PFSK-1 (cell line): ENCODE data around the gene TRAPPC3.

Experiments used
- FOXP2 ChIP-seq: optimal IDR thresholded peaks from 2 replicates; pipeline ENCODE3; 2011; ENCODE audit warnings: borderline replicate concordance, control low read depth, inconsistent platforms; ENCODE audit not compliant: insufficient read depth; ENCODE audit errors: extremely low read length, extremely low read depth
- POLR2AphosphoS5 ChIP-seq: IDR thresholded peaks from 2 replicates; pipeline ENCODE4 v1.6.1; 2012; ENCODE audit warnings: low read depth, mild to moderate bottlenecking, control low read depth, low read length, moderate library complexity
- SIN3A ChIP-seq: IDR thresholded peaks from 2 replicates; pipeline ENCODE4 v1.6.1; 2012; ENCODE audit warnings: mild to moderate bottlenecking, low read length, moderate library complexity, borderline replicate concordance; ENCODE audit not compliant: insufficient read depth
- TAF1 ChIP-seq: IDR thresholded peaks from 2 replicates; pipeline ENCODE4 v1.6.1; 2012; ENCODE audit warnings: low read length, control low read depth, borderline replicate concordance; ENCODE audit not compliant: insufficient read depth
- TF ChIP-seq, protein P1 (sequence below), 2 experiments: IDR thresholded peaks; 2 replicates each; pipeline versions ENCODE4 v1.6.1 to v1.8.0; 2011 to 2012; ENCODE audit warnings: low read depth in 2 of 2, low read length in 2 of 2, control low read depth in 1 of 2, inconsistent platforms in 1 of 2, mild to moderate bottlenecking in 1 of 2, moderate library complexity in 1 of 2; ENCODE audit not compliant: insufficient read depth in 1 of 2

The TRAPPC3 gene

DNA sequence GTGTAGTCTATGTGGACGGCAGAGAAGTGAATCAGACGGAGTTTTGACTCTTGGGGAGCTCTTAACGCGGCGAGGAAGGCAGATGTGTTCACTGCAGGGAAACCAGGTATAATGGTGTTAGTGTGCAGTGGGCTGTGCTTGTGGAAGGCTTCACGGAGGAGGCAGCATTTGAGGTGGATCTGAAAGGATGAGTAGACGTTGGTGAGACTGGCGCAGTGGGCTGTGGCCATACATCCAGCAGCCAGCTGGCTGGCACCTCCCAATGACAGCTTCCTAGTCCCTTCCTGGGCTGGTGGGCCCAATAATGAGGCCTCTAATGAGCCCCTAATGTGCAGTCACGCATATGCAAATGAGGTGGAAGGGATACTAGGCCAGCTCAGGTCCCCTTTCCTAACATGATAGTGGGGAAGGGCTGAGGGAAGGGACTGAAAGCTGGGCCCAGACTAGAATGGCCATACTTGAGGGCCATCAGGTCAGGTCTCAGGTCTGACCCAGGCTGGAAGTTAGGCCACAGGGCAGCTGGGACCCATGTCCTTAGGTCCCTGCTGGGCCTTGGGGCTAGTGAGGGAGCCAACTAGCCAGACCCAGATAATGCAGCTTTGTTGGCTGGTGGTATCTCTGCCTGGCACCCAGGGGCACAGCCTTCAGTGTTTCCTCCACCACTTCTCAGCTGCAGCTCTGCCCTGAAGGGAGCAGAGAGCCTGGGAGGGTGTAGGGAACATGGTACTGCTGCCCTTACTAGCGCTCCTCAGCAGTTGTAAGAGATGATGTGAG is 10.5 kb upstream of the TRAPPC3 start:
- TF ChIP-seq SIN3A: no peak
- no peak for TF ChIP-seq POLR2AphosphoS5
- no peak for TF ChIP-seq FOXP2
- no peak for TF ChIP-seq TAF1
- TF ChIP-seq, protein P1, sequence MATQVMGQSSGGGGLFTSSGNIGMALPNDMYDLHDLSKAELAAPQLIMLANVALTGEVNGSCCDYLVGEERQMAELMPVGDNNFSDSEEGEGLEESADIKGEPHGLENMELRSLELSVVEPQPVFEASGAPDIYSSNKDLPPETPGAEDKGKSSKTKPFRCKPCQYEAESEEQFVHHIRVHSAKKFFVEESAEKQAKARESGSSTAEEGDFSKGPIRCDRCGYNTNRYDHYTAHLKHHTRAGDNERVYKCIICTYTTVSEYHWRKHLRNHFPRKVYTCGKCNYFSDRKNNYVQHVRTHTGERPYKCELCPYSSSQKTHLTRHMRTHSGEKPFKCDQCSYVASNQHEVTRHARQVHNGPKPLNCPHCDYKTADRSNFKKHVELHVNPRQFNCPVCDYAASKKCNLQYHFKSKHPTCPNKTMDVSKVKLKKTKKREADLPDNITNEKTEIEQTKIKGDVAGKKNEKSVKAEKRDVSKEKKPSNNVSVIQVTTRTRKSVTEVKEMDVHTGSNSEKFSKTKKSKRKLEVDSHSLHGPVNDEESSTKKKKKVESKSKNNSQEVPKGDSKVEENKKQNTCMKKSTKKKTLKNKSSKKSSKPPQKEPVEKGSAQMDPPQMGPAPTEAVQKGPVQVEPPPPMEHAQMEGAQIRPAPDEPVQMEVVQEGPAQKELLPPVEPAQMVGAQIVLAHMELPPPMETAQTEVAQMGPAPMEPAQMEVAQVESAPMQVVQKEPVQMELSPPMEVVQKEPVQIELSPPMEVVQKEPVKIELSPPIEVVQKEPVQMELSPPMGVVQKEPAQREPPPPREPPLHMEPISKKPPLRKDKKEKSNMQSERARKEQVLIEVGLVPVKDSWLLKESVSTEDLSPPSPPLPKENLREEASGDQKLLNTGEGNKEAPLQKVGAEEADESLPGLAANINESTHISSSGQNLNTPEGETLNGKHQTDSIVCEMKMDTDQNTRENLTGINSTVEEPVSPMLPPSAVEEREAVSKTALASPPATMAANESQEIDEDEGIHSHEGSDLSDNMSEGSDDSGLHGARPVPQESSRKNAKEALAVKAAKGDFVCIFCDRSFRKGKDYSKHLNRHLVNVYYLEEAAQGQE (IDR thresholded peaks at IDR 0.05; ENCODE audit: insufficient read depth in 1 of 2, low read depth in 2 of 2, low read length in 2 of 2): no peak

DNA sequence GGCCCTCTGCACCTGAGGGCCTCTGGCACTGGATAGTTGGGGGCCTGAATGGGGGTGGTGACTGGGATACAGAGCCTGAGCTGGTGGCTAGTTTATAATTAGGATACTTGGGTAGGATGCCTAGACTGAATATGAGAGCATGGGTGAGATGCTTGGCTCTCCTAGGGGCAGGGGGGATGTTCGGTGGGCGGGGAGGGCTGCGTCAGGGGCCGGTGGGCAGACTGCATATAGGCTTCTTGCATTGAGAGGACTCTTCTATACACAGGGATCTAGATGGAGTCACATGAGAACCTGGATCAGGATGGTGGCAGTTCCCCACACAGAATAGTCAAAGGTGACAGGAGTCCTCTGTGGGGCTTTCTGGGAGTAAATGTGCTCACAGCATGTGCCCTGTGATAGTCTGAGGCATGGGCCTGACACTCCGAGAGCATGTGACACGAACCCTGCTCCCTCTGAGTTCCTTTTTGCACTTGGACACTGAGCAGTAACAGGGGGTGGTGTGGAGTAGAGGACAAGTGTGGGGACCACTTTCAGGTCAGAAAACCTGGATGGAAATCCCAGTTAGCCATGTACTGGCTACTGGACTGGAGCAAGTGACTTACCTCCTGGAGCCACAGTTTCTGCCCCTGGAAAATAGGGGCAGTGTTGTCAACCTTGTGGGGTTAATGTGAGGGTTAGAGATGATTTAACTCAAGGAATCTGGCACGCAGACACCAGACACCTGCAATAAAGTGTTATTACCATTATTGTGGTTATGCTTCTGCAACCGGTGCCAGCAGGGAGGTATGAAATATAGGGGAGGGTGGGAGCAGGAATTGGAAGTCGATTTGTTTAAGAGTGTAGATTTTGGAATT is 8.9 kb upstream of the TRAPPC3 start:
- TF ChIP-seq FOXP2 (no peak), SIN3A (no peak), POLR2AphosphoS5 (no peak), TAF1 (no peak)
- TF ChIP-seq, protein P1 (IDR thresholded peaks at IDR 0.05; ENCODE audit: insufficient read depth in 1 of 2, low read depth in 2 of 2, low read length in 2 of 2): no peak

DNA sequence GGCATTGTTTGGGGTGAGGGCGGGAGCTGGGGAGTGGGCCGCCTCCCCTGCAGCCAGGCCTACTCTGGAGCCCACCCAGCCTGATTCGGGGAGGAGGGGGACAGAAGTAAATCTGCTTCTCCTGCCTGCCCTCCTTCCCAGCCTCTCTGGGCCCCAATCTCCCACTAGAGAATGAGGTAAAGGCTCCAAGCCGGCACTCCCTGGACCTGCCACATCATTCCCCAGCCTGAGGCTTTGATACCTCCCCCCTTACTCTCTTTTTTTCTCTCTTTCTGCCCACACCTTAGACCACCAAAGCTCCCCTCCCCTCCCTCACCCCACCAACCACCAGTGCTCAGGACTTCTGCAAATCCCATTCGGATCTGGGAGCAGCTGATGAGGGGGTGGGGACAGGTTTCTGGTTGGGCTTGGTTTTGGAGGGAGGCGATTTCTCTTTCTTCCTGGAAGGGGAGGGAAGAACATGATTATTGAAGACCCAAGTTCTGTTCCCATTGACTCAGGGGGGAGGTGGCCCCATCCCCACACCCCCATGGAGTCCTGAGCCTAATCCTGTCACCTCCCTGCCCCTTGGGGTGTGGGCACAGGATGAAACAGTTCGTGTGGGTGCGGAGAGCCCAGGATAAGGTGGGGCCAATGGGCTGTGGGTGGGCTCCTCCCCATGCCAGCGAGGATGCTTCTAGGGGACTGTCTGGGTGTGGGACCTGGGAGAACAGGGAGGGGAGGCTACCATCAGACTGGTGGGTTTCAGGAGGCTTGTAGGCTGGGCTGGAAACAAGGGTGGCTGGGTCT is 8.0 kb upstream of the TRAPPC3 start:
- TF ChIP-seq SIN3A (no peak), FOXP2 (no peak), TAF1 (no peak), POLR2AphosphoS5 (no peak)
- TF ChIP-seq, protein P1 (IDR thresholded peaks at IDR 0.05; ENCODE audit: insufficient read depth in 1 of 2, low read depth in 2 of 2, low read length in 2 of 2): no peak

GRCh38 chr1:36156329-36157114 is 7.2 kb upstream of the TRAPPC3 start:
- TF ChIP-seq SIN3A (no peak), TAF1 (no peak), POLR2AphosphoS5 (0 out of 2 replicates have a peak, but pooled peaks have one; percentile 41)
